NOMO-1 (cell line): Measurements from ENCODE around the gene CHD9.
"Not testable (repeated sequence)": the region's sequence is repeated elsewhere in the genome, so short reads cannot be mapped to it uniquely, and the experiment has no call there.

Experiments used
- DNase-seq, 2 experiments: peaks; one replicate each; lab custom pipeline; 2025; ENCODE audit not compliant: unreplicated experiment in 2 of 2; lab: John Stamatoyannopoulos, UW

The CHD9 gene

GRCh38 chr16:53069772-53070171, 15.0 kb downstream of the CHD9 start:
- no peak for DNase-seq

GRCh38 chr16:53071748-53072301, 17.0 kb downstream of the CHD9 start:
- no peak for DNase-seq

- no peak for DNase-seq
Observed at GRCh38 chr16:53073022-53073421, 18.2 kb downstream of the CHD9 start.

- DNase-seq: not testable (repeated sequence)
Observed at GRCh38 chr16:53074296-53074695, 19.5 kb downstream of the CHD9 start.

- not testable (repeated sequence) for DNase-seq
Observed at GRCh38 chr16:53075461-53075860, 20.7 kb downstream of the CHD9 start.

- DNase-seq: no peak
Observed at GRCh38 chr16:53078247-53078646, 23.5 kb downstream of the CHD9 start.

- no peak for DNase-seq
Observed at GRCh38 chr16:53078765-53079485, 24.1 kb downstream of the CHD9 start.

GRCh38 chr16:53080345-53081031, 25.7 kb downstream of the CHD9 start:
- no peak for DNase-seq

- DNase-seq: no peak
Observed at GRCh38 chr16:53081032-53081424, 26.2 kb downstream of the CHD9 start.

- DNase-seq: no peak
Observed at GRCh38 chr16:53081686-53082407, 27.1 kb downstream of the CHD9 start.

- no peak for DNase-seq
Observed at GRCh38 chr16:53082509-53082908, 27.7 kb downstream of the CHD9 start.

GRCh38 chr16:53083119-53083518, 28.3 kb downstream of the CHD9 start:
- no peak for DNase-seq

- no peak for DNase-seq
Observed at GRCh38 chr16:53084141-53084541, 29.4 kb downstream of the CHD9 start.

- DNase-seq: no peak
Observed at GRCh38 chr16:53084746-53085334, 30.0 kb downstream of the CHD9 start.

- no peak for DNase-seq
Observed at GRCh38 chr16:53085369-53085843, 30.6 kb downstream of the CHD9 start.

GRCh38 chr16:53085931-53086421, 31.2 kb downstream of the CHD9 start:
- no peak for DNase-seq

- no peak for DNase-seq
Observed at GRCh38 chr16:53087101-53087500, 32.3 kb downstream of the CHD9 start.

- no peak for DNase-seq
Observed at GRCh38 chr16:53089434-53090285, 34.9 kb downstream of the CHD9 start.

- DNase-seq: no peak
Observed at GRCh38 chr16:53090286-53090590, 35.4 kb downstream of the CHD9 start.
